Ovary (tissue), 9 donors: Measurements from ENCODE around the gene PGAM5. TPM values are rescaled to one million over a fixed set of nuclear protein-coding genes. Genes with fewer than 3 reads are reported as not detected.
"Not testable (repeated sequence)": the region's sequence is repeated elsewhere in the genome, so short reads cannot be mapped to it uniquely, and the experiment has no call there.

Experiments
- DNase-seq, 5 donors: peaks; one replicate each; pipeline ENCODE4 v3.0.0-alpha.2; 2019 to 2020
- H3K27ac ChIP-seq, 2 donors: fragments of 200-600 bp; one replicate each; pipeline versions ENCODE4 v1.5.1 to v1.8.0; 2019 to 2022
- H3K27me3 ChIP-seq: fragments of 200-600 bp; one replicate; pipeline ENCODE4 v1.8.0; 2022
- H3K36me3 ChIP-seq: fragments of 200-600 bp; sonication (generic); one replicate; pipeline ENCODE4 v1.5.1; 2019
- H3K4me1 ChIP-seq: one replicate; pipeline ENCODE4 v1.8.1; 2013; ENCODE audit warnings: mild to moderate bottlenecking, moderate library complexity; ENCODE audit not compliant: insufficient read depth
- H3K4me3 ChIP-seq: fragments of 200-600 bp; sonication (generic); one replicate; pipeline ENCODE4 v1.5.1; 2017
- H3K9me3 ChIP-seq, 2 donors: fragments of 200-600 bp in 1 of 2; sonication (generic) in 1 of 2; one replicate each; pipeline versions ENCODE4 v1.5.1 to v1.8.1; 2013 to 2019; ENCODE audit warnings: mild to moderate bottlenecking in 1 of 2, moderate library complexity in 1 of 2
- EP300 ChIP-seq: sonication (generic); formaldehyde crosslinking; IDR thresholded peaks from one replicate; pipeline ENCODE4 v1.6.1; 2017; ENCODE audit warnings: antibody characterized with exemption
- POLR2A ChIP-seq: fragments of 450-650 bp; IDR thresholded peaks from one replicate; pipeline ENCODE4 v1.6.1; 2017; ENCODE audit warnings: antibody characterized with exemption, mild to moderate bottlenecking, moderate library complexity
- WGBS, 3 donors: extraction: QIAGEN DNeasy Blood & Tissue Kit in 1 of 3; methylation state at CpG; one replicate each; pipeline versions ENCODE4 v1.1.5 to v1.1.7; 2013 to 2017; 5-methylcytosine and 5-hydroxymethylcytosine counted together
- intact Hi-C, 4 donors: fragments of 100-400 bp; cut with DNase I; formaldehyde crosslinking; loops; one replicate each; pipeline versions ENCODE4 v1.11.0 to v1.15.1; 2022 to 2023
- polyA plus RNA-seq, 2 donors: library from polyadenylated mRNA; stranded (reverse); fragments of 200-250 nt in 1 of 2; fragments of 350-450 nt in 1 of 2; fragmentation: Illumina TruSeq in 1 of 2; extraction: RNeasy Lipid Tissue Mini Kit (QIAGEN cat#74804) in 1 of 2; gene quantifications; one replicate each; pipeline ENCODE4 v1.2.3, GENCODE V29; 2013 to 2014
- total RNA-seq, 7 donors: library from RNA; depleted of rRNA in 2 of 7; stranded (reverse); fragments of >200 nt in 2 of 7; fragmentation: NEBNext Ultra II Directional in 3 of 7; extraction: Animal tissue kit (Norgen Biotek cat#: 25700) in 3 of 7; gene quantifications; one replicate each; pipeline versions ENCODE4 v1.1.0 to v1.2.4, GENCODE V29; 2016 to 2023
- TF ChIP-seq, protein P1 (sequence below), 3 donors: fragments of 450-650 bp in 2 of 3; fragments of 200-600 bp in 1 of 3; IDR thresholded peaks; one replicate each; pipeline versions ENCODE4 v1.5.1 to v1.8.0; 2016 to 2022; ENCODE audit warnings: antibody characterized with exemption in 3 of 3, mild to moderate bottlenecking in 1 of 3
- donor health status: DM: no; HTN: no; CAD: no; lungs with moderate emphysema.
- donor health status: DM: no; HTN: no; CAD: no.
- donor health status: Bipolar disorder and iron deficiency.
- donor health status: DM: yes; HTN: yes; CAD: no.
- donor health status: DM: no; HTN: no; CAD: no.
- donor health status: DM: yes; HTN: yes; CAD: no.

PGAM5 gene
- total and polyA plus RNA-seq, 9 donors: 8.0 to 33.9 (median 18.9) TPM

DNA sequence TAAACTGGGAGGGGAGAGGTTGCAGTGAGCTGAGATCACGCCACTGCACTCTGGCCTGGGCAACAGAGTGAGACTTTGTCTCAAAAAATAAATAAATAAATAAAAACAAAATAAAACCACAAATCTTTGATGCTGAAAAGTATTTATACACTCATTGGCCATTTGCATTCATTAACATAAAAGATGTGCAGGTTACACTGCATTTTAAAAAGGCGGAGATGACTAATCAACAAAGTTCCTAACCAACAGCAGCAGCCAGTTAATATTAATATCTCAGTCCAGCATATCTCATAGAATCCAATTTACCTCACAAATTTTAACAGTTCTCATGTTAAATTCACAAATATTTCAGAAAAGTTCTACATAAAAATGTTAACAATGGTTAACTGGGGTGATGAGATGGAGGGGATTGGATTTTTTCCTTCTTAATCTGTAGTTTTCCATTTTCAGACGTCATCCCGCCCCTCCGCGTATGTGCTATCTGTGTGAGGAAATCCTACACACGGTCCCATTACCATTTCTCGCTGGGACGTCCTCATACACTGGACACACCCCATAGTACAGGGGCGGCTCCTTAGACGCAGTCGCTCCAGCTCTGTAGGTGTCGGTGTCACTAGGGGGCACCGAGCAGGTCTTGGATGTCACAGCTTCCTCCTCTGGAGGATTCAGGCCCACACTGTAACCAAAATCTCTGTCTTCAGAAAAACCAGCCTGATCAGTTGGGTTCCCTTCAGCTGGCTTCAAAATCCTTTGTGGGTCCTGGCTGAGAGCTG, 43.7 kb downstream of the PGAM5 start:
- H3K27ac ChIP-seq: no peak overlapping the region
- WGBS, 3 donors: 80 to 86% (median 81%) methylated on average over 14 of the region's 14 CpGs
- no peak overlapping the region for H3K4me3 ChIP-seq
- H3K27me3 ChIP-seq: no peaks in the 10 kb centered on the region
- H3K36me3 ChIP-seq: no peaks in the 10 kb centered on the region
- intact Hi-C loops: no loop called here
- no peak for DNase-seq
- TF ChIP-seq, protein P1, sequence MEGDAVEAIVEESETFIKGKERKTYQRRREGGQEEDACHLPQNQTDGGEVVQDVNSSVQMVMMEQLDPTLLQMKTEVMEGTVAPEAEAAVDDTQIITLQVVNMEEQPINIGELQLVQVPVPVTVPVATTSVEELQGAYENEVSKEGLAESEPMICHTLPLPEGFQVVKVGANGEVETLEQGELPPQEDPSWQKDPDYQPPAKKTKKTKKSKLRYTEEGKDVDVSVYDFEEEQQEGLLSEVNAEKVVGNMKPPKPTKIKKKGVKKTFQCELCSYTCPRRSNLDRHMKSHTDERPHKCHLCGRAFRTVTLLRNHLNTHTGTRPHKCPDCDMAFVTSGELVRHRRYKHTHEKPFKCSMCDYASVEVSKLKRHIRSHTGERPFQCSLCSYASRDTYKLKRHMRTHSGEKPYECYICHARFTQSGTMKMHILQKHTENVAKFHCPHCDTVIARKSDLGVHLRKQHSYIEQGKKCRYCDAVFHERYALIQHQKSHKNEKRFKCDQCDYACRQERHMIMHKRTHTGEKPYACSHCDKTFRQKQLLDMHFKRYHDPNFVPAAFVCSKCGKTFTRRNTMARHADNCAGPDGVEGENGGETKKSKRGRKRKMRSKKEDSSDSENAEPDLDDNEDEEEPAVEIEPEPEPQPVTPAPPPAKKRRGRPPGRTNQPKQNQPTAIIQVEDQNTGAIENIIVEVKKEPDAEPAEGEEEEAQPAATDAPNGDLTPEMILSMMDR (IDR thresholded peaks at IDR 0.05): no peak
- TF ChIP-seq EP300: no peak
- no peak for TF ChIP-seq POLR2A
- H3K4me1 ChIP-seq: no peaks in the 10 kb centered on the region
- no peaks in the 10 kb centered on the region for H3K9me3 ChIP-seq

DNA sequence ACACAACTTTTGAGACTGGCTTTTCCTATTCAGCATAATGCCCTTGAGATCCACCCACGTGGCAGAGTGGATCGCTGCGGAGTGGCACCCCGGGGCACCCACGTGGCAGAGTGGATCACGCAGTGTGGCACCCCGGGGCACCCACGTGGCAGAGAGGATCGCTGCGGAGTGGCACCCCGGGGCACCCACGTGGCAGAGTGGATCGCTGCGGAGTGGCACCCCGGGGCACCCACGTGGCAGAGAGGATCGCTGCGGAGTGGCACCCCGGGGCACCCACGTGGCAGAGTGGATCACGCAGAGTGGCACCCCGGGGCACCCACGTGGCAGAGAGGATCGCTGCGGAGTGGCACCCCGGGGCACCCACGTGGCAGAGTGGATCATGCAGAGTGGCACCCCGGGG, 48.2 kb downstream of the PGAM5 start:
- 83 to 89% (median 86%) methylated on average over 22 to 28 of the region's 28 CpGs for WGBS, 3 donors
- H3K27ac ChIP-seq, H3K4me3 ChIP-seq, H3K36me3 ChIP-seq, H3K27me3 ChIP-seq, DNase-seq, H3K4me1 ChIP-seq, intact Hi-C loops, H3K9me3 ChIP-seq: not testable (repeated sequence)

DNA sequence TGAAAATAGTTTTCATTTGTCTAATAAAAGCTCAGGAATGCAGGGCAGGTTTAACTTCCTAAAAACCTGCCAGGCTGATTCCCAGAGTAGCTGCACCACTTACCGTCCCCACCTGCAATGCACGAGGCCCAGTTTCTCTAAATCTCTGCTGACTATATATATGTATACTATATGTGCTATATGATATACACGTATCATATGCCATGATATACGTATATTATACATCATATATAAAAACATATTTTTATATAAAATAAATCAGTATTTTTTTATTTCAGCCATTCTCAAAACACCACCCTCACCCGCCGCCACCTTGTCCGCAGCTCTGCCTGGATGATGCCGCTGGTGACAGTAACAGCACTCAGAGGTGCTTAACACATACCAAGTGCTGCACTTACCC, 48.7 kb downstream of the PGAM5 start:
- no peak overlapping the region for H3K27ac ChIP-seq
- no peak for DNase-seq
- TF ChIP-seq EP300 (no peak), POLR2A (no peak)
- TF ChIP-seq, protein P1 (IDR thresholded peaks at IDR 0.05): no peak
- intact Hi-C loops: no loop called here
- H3K27me3 ChIP-seq: no peaks in the 10 kb centered on the region
- no peaks in the 10 kb centered on the region for H3K9me3 ChIP-seq
- WGBS, 3 donors: 91 to 92% (median 91%) methylated on average over 8 of the region's 8 CpGs
- no peak overlapping the region for H3K4me3 ChIP-seq
- H3K4me1 ChIP-seq: peaks cover 7% of the 10 kb centered on the region
- H3K36me3 ChIP-seq: no peaks in the 10 kb centered on the region

DNA sequence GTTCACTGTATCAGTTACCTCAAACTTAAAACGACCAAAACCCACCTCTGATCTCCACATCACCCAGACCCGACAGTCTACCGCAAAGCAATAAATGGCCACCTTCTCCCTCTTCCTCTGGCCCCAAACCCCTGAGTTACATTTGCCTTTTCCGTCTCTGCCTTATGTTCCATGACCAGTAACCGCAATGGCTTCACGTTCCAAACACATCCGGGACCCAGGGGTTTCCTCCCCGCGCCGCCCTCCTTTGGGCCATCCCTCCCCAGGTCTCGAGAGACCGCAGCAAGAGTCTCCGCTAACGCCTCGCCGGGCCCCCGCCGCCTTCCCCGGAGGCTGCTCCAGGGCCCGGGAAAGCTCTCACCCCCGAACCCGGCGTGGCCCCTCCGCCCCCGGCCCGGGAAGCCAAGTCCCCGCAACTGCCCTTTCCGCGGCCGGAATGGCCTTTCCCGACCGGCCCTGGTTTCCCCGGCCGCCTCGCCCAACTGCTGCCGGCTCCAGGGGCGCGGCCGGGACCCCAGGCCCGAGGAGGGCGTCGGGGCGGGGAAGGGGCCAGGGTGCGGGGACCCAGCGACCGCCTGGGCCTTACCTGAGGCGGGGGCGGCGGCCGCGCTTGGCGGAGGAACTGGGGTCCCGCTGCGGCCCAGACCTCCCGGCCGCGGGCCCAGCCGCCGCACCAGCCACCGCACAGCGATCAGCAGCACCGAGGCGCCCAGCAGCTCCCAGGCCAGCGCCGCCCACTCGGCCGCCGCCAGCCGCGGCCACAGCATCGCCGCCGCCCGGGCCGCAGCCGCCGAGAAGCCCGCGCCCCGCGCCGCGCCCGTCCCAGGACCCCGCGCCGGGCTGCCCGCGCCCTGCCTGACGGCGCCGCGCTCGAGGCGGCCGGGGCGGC, 50.6 kb downstream of the PGAM5 start, which contains the start of gene ANKLE2:
Gene ANKLE2, minus strand, starts transcription at position 801 of the 889 bp plus-strand sequence. Its CDS starts 34 bp downstream, at position 767.
- H3K27me3 ChIP-seq: no peaks in the 10 kb centered on the region
- WGBS, 3 donors: 0 to 1% (median 0%) methylated on average over 37 to 97 of the region's 97 CpGs
- peak in 3 of 5 donors; percentile 34 to 63 (median 61) for DNase-seq
- H3K9me3 ChIP-seq: no peaks in the 10 kb centered on the region
- no peaks in the 10 kb centered on the region for H3K36me3 ChIP-seq
- H3K27ac ChIP-seq: peak within 1 kb of the TSS; percentile 84 to 91
- peak within 1 kb of the TSS; percentile 78 for H3K4me3 ChIP-seq
- peaks cover 7% of the 10 kb centered on the region for H3K4me1 ChIP-seq
- intact Hi-C loops: no loop called here
- TF ChIP-seq EP300: no peak
- TF ChIP-seq, protein P1 (IDR thresholded peaks at IDR 0.05): no peak
